ENCODE results near the gene DCAF12. TPM values are rescaled to one million over a fixed set of nuclear protein-coding genes. Genes with fewer than 3 reads are reported as not detected.
A peak's percentile ranks its signal among the peaks of the same experiment; 100 is the strongest.

The DCAF12 gene
- total and polyA plus RNA-seq, 2 of the 8 experiments (the other 6 are each of a cell fraction or from before 2014, with no cell fraction given), result 22.7 to 29.2 TPM

DNA sequence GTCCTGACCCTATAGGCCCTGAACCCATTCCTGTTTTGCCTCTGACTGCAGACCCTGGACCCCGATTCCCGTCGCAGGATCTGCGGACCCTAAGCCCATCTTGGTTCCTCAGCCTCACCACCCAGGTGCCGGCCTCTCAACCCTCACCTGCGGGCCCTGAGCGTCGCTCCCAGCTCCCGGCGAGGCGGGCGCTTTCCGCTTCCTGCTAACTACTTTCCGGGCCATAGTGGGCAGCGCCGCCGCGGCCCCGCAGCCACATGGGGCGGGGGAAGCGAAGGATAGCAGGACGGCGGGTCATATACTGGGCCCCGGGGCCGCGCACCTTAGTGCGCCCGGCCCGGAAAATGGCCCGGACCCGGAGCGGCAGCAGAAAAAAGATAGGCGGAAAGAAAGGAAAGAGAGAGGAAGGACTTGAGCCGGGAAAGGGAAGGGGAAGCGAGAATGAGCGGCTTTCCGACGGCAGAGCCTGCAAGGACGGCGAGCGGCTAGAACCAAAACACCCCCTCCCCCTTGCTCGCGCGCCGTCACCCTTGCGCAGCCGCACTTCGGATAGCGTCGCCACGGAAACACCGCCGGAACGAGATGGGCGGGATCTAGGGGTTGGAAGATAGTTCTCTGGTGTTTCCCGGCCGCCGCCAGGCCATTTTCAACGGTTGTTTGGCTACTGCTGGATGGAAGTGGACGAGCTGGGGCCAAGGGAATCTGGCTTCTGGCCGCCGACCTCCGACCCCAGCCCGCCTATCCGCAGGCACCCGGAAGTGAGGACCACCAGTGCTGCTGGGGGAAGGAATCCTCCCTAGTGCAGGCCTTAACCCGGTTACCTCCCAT, at the start of gene DCAF12 (continued):
- TF ChIP-seq, protein P1, sequence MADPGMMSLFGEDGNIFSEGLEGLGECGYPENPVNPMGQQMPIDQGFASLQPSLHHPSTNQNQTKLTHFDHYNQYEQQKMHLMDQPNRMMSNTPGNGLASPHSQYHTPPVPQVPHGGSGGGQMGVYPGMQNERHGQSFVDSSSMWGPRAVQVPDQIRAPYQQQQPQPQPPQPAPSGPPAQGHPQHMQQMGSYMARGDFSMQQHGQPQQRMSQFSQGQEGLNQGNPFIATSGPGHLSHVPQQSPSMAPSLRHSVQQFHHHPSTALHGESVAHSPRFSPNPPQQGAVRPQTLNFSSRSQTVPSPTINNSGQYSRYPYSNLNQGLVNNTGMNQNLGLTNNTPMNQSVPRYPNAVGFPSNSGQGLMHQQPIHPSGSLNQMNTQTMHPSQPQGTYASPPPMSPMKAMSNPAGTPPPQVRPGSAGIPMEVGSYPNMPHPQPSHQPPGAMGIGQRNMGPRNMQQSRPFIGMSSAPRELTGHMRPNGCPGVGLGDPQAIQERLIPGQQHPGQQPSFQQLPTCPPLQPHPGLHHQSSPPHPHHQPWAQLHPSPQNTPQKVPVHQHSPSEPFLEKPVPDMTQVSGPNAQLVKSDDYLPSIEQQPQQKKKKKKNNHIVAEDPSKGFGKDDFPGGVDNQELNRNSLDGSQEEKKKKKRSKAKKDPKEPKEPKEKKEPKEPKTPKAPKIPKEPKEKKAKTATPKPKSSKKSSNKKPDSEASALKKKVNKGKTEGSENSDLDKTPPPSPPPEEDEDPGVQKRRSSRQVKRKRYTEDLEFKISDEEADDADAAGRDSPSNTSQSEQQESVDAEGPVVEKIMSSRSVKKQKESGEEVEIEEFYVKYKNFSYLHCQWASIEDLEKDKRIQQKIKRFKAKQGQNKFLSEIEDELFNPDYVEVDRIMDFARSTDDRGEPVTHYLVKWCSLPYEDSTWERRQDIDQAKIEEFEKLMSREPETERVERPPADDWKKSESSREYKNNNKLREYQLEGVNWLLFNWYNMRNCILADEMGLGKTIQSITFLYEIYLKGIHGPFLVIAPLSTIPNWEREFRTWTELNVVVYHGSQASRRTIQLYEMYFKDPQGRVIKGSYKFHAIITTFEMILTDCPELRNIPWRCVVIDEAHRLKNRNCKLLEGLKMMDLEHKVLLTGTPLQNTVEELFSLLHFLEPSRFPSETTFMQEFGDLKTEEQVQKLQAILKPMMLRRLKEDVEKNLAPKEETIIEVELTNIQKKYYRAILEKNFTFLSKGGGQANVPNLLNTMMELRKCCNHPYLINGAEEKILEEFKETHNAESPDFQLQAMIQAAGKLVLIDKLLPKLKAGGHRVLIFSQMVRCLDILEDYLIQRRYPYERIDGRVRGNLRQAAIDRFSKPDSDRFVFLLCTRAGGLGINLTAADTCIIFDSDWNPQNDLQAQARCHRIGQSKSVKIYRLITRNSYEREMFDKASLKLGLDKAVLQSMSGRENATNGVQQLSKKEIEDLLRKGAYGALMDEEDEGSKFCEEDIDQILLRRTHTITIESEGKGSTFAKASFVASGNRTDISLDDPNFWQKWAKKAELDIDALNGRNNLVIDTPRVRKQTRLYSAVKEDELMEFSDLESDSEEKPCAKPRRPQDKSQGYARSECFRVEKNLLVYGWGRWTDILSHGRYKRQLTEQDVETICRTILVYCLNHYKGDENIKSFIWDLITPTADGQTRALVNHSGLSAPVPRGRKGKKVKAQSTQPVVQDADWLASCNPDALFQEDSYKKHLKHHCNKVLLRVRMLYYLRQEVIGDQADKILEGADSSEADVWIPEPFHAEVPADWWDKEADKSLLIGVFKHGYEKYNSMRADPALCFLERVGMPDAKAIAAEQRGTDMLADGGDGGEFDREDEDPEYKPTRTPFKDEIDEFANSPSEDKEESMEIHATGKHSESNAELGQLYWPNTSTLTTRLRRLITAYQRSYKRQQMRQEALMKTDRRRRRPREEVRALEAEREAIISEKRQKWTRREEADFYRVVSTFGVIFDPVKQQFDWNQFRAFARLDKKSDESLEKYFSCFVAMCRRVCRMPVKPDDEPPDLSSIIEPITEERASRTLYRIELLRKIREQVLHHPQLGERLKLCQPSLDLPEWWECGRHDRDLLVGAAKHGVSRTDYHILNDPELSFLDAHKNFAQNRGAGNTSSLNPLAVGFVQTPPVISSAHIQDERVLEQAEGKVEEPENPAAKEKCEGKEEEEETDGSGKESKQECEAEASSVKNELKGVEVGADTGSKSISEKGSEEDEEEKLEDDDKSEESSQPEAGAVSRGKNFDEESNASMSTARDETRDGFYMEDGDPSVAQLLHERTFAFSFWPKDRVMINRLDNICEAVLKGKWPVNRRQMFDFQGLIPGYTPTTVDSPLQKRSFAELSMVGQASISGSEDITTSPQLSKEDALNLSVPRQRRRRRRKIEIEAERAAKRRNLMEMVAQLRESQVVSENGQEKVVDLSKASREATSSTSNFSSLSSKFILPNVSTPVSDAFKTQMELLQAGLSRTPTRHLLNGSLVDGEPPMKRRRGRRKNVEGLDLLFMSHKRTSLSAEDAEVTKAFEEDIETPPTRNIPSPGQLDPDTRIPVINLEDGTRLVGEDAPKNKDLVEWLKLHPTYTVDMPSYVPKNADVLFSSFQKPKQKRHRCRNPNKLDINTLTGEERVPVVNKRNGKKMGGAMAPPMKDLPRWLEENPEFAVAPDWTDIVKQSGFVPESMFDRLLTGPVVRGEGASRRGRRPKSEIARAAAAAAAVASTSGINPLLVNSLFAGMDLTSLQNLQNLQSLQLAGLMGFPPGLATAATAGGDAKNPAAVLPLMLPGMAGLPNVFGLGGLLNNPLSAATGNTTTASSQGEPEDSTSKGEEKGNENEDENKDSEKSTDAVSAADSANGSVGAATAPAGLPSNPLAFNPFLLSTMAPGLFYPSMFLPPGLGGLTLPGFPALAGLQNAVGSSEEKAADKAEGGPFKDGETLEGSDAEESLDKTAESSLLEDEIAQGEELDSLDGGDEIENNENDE (IDR thresholded peaks at IDR 0.05; ENCODE audit: insufficient replicate concordance, low read length), result no peak
- no peak for TF ChIP-seq JUN (IDR thresholded peaks at IDR 0.05; ENCODE audit: low read depth, low read length)
- no peak for TF ChIP-seq SIX5 (IDR thresholded peaks at IDR 0.05; ENCODE audit: low read depth, low read length)
- no peak for TF ChIP-seq SP2 (IDR thresholded peaks at IDR 0.05; ENCODE audit: low read length)
- no peak for TF ChIP-seq CEBPB (IDR thresholded peaks at IDR 0.05; ENCODE audit: low read depth, low read length)
- no peak for TF ChIP-seq SRF (IDR thresholded peaks at IDR 0.05; ENCODE audit: low read depth, low read length)
- TF ChIP-seq CREB1 (IDR thresholded peaks at IDR 0.05), result peak; percentile 81
- no peak for TF ChIP-seq SP1 (IDR thresholded peaks at IDR 0.05; ENCODE audit: low read depth, low read length)
- no peak for TF ChIP-seq POU5F1 (IDR thresholded peaks at IDR 0.05; ENCODE audit: low read depth, low read length)
- TF ChIP-seq KDM5A (IDR thresholded peaks at IDR 0.05; ENCODE audit: low read length), result no peak
- TF ChIP-seq TBP (IDR thresholded peaks at IDR 0.05; ENCODE audit: low read depth, low read length), result peak; percentile 79
- no peak for TF ChIP-seq SIRT6 (IDR thresholded peaks at IDR 0.05; ENCODE audit: low read length)
